PC-9 (cell line): ENCODE results near the gene CDH11. TPM values are rescaled to one million over a fixed set of nuclear protein-coding genes. Genes with fewer than 3 reads are reported as not detected.

Source experiments
- BruUV-seq: library from RNA; stranded (reverse); fragments of 400-500 nt; replicated peaks from 2 replicates; lab custom pipeline; 2021; lab: Mats Ljungman, UMichigan
- CTCF ChIA-PET: fragments of 300-600 bp; sonication (Branson Sonifier 250); formaldehyde crosslinking; loops from one replicate; lab custom pipeline; 2022; ENCODE audit warnings: antibody characterized with exemption; lab: Charles Lee
- POLR2A ChIA-PET: fragments of 300-600 bp; sonication (Branson Sonifier 250); formaldehyde crosslinking; loops from one replicate; lab custom pipeline; 2022; ENCODE audit warnings: antibody characterized with exemption; ENCODE audit not compliant: unreplicated experiment; lab: Charles Lee
- DNase-seq, 2 experiments: peaks; one replicate each; pipeline versions ENCODE4 v3.0.0 to v3.0.0-alpha.2; 2015 to 2022; ENCODE audit warnings: mixed read lengths in 1 of 2
- H2AFZ ChIP-seq: fragments of 200-600 bp; sonication (generic); 2 replicates; pipeline ENCODE4 v1.8.1; 2017; ENCODE audit warnings: antibody characterized with exemption
- H3F3A ChIP-seq: fragments of 200-600 bp; sonication (generic); 2 replicates; pipeline ENCODE4 v1.8.1; 2017; ENCODE audit warnings: antibody characterized with exemption, mild to moderate bottlenecking, low read depth; ENCODE audit not compliant: insufficient read depth
- H3K27ac ChIP-seq: fragments of 200-600 bp; sonication (generic); 2 replicates; pipeline ENCODE4 v1.6.1; 2016; ENCODE audit warnings: mixed run types
- H3K27me3 ChIP-seq: fragments of 200-600 bp; sonication (generic); 2 replicates; pipeline ENCODE4 v1.6.1; 2016; ENCODE audit warnings: low read depth, mixed run types; ENCODE audit not compliant: insufficient read depth
- H3K36me3 ChIP-seq: fragments of 200-600 bp; sonication (generic); 2 replicates; pipeline ENCODE4 v1.6.1; 2016; ENCODE audit warnings: low read depth, mixed run types
- H3K4me1 ChIP-seq: fragments of 200-600 bp; sonication (generic); replicated peaks from 2 replicates; pipeline ENCODE4 v1.6.1; 2016; ENCODE audit warnings: mixed run types; ENCODE audit not compliant: insufficient read depth
- H3K4me2 ChIP-seq: fragments of 200-600 bp; sonication (generic); 2 replicates; pipeline ENCODE4 v1.6.1; 2017; ENCODE audit warnings: mixed run types
- H3K4me3 ChIP-seq: fragments of 200-600 bp; sonication (generic); 2 replicates; pipeline ENCODE4 v1.6.1; 2016; ENCODE audit warnings: mixed run types
- H3K79me2 ChIP-seq: fragments of 200-600 bp; sonication (generic); 2 replicates; pipeline ENCODE4 v1.6.1; 2017; ENCODE audit warnings: low read depth, mixed run types
- H3K9me2 ChIP-seq: fragments of 200-600 bp; sonication (generic); 2 replicates; pipeline ENCODE4 v1.8.1; 2017; ENCODE audit warnings: mild to moderate bottlenecking; ENCODE audit not compliant: insufficient read depth
- H3K9me3 ChIP-seq: fragments of 200-600 bp; sonication (generic); 2 replicates; pipeline ENCODE4 v1.8.1; 2016; ENCODE audit warnings: low read depth; ENCODE audit not compliant: insufficient read depth
- H4K20me1 ChIP-seq: fragments of 200-600 bp; sonication (generic); 2 replicates; pipeline ENCODE4 v1.8.1; 2017; ENCODE audit not compliant: insufficient read depth
- CTCF ChIP-seq: fragments of 200-600 bp; sonication (generic); conservative IDR thresholded peaks from 2 replicates; pipeline ENCODE4 v1.6.1; 2017; ENCODE audit warnings: mixed run types, antibody characterized with exemption, mild to moderate bottlenecking, moderate library complexity
- EZH2 ChIP-seq: fragments of 200-600 bp; sonication (generic); IDR thresholded peaks from 2 replicates; pipeline ENCODE4 v1.8.0; 2017; ENCODE audit warnings: antibody characterized with exemption, low read depth
- intact Hi-C: fragments of 100-400 bp; cut with micrococcal nuclease; formaldehyde crosslinking; loops from one replicate; pipeline ENCODE4 v1.10.0; 2022; ENCODE audit not compliant: unreplicated experiment
- total RNA-seq: library from RNA; stranded (reverse); gene quantifications from 2 replicates; pipeline ENCODE4 v1.2.3, GENCODE V29; 2021

Gene CDH11
- total RNA-seq, 1 experiment from 2014 or later, result not detected

- Histone ChIP-seq H3K36me3 (no peaks in the 10 kb centered on the region), H3K27ac (no peak overlapping the region), H3K4me3 (no peak overlapping the region), H4K20me1 (peaks cover 7% of the 10 kb centered on the region; the same call in 1 of the 2 replicates), H3K9me3 (no peaks in the 10 kb centered on the region), H3K27me3 (no peaks in the 10 kb centered on the region), H3K4me2 (no peak overlapping the region), H3K4me1 (no peaks in the 10 kb centered on the region), H2AFZ (no peak overlapping the region), H3K79me2 (no peaks in the 10 kb centered on the region), H3F3A (no peaks in the 10 kb centered on the region), H3K9me2 (no peaks in the 10 kb centered on the region)
- CTCF ChIA-PET, result no interaction called here
- no peak for TF ChIP-seq CTCF
- no peak for TF ChIP-seq EZH2
- no peak for DNase-seq
- POLR2A ChIA-PET, result no interaction called here
- intact Hi-C loops, result no loop called here
- no TSS peak for BruUV-seq
Observed at GRCh38 chr16:65003621-65004020, 118.2 kb downstream of the CDH11 start.

GRCh38 chr16:65002265-65002664 lies 119.6 kb downstream of the CDH11 start:
- Histone ChIP-seq H3K27me3 (no peaks in the 10 kb centered on the region), H3K9me2 (no peaks in the 10 kb centered on the region), H3K4me1 (no peaks in the 10 kb centered on the region), H4K20me1 (no peaks in the 10 kb centered on the region), H3F3A (no peaks in the 10 kb centered on the region), H3K4me3 (no peak overlapping the region), H3K79me2 (no peaks in the 10 kb centered on the region), H3K36me3 (no peaks in the 10 kb centered on the region), H2AFZ (no peak overlapping the region), H3K4me2 (no peak overlapping the region), H3K9me3 (no peaks in the 10 kb centered on the region), H3K27ac (no peak overlapping the region)
- ChIA-PET CTCF (no interaction called here), POLR2A (no interaction called here)
- DNase-seq, result no peak
- BruUV-seq, result no TSS peak
- intact Hi-C loops, result no loop called here
- TF ChIP-seq EZH2 (no peak), CTCF (no peak)

- no peaks in the 10 kb centered on the region for H3K27me3 ChIP-seq
- no peak for DNase-seq
- no peaks in the 10 kb centered on the region for H3F3A ChIP-seq
- ChIA-PET CTCF (no interaction called here), POLR2A (no interaction called here)
- no peak overlapping the region for H2AFZ ChIP-seq
- TF ChIP-seq EZH2 (no peak), CTCF (no peak)
- H4K20me1 ChIP-seq, result no peaks in the 10 kb centered on the region
- intact Hi-C loops, result no loop called here
- H3K9me3 ChIP-seq, result no peaks in the 10 kb centered on the region
- no peaks in the 10 kb centered on the region for H3K79me2 ChIP-seq
- H3K9me2 ChIP-seq, result no peaks in the 10 kb centered on the region
- H3K4me2 ChIP-seq, result no peak overlapping the region
- no peak overlapping the region for H3K4me3 ChIP-seq
- BruUV-seq, result no TSS peak
- no peaks in the 10 kb centered on the region for H3K36me3 ChIP-seq
- H3K27ac ChIP-seq, result no peak overlapping the region
- H3K4me1 ChIP-seq, result no peaks in the 10 kb centered on the region
Observed at GRCh38 chr16:65000654-65001053, 121.2 kb downstream of the CDH11 start.
